Fibroblast of lung (primary cell): ENCODE measurements around the gene RNF113B. TPM values are rescaled to one million over a fixed set of nuclear protein-coding genes. Genes with fewer than 3 reads are reported as not detected.
A peak's percentile ranks its signal among the peaks of the same experiment; 100 is the strongest.

Experiments used
- DNase-seq, 2 donors: peaks; one replicate each; pipeline versions ENCODE4 v3.0.0 to v3.0.0-alpha.2; 2010; ENCODE audit warnings: low read depth in 2 of 2
- H2AFZ ChIP-seq: 2 replicates; pipeline ENCODE4 v1.5.1; 2012; ENCODE audit warnings: low read length, control low read depth, inconsistent platforms
- H3K27ac ChIP-seq: 2 replicates; pipeline ENCODE4 v1.5.1; 2011; ENCODE audit warnings: low read length, control low read depth; ENCODE audit not compliant: insufficient read depth
- H3K27me3 ChIP-seq: 2 replicates; pipeline ENCODE4 v1.5.1; 2011; ENCODE audit warnings: mild to moderate bottlenecking, low read length; ENCODE audit not compliant: control insufficient read depth, insufficient read depth
- H3K36me3 ChIP-seq: 2 replicates; pipeline ENCODE4 v1.5.1; 2011; ENCODE audit warnings: low read length; ENCODE audit not compliant: control insufficient read depth, insufficient read depth
- H3K4me1 ChIP-seq: 2 replicates; pipeline ENCODE4 v1.5.1; 2011; ENCODE audit warnings: low read length; ENCODE audit not compliant: control insufficient read depth, insufficient read depth; ENCODE audit errors: extremely low read depth
- H3K4me2 ChIP-seq: 2 replicates; pipeline ENCODE4 v1.5.1; 2011; ENCODE audit warnings: low read length, control low read depth; ENCODE audit not compliant: insufficient read depth; ENCODE audit errors: extremely low read depth
- H3K4me3 ChIP-seq, 4 experiments: fragments of 200-600 bp in 1 of 4; sonication (generic) in 1 of 4; replicated peaks in 1 of 4; 2 replicates each; pipeline ENCODE4 v1.5.1; 2011 to 2016; ENCODE audit warnings: low read length in 4 of 4, low read depth in 3 of 4, mild to moderate bottlenecking in 3 of 4, control low read depth in 2 of 4, inconsistent platforms in 1 of 4, mixed read lengths in 1 of 4; ENCODE audit not compliant: insufficient read depth in 1 of 4; ENCODE audit errors: control extremely low read depth in 1 of 4
- H3K79me2 ChIP-seq: 2 replicates; pipeline ENCODE4 v1.5.1; 2012; ENCODE audit warnings: mild to moderate bottlenecking, low read length, inconsistent platforms; ENCODE audit not compliant: control insufficient read depth, insufficient read depth
- H3K9ac ChIP-seq: 2 replicates; pipeline ENCODE4 v1.5.1; 2011; ENCODE audit warnings: mild to moderate bottlenecking, low read length, control low read depth; ENCODE audit not compliant: insufficient read depth
- H3K9me3 ChIP-seq: 2 replicates; pipeline ENCODE4 v1.5.1; 2012; ENCODE audit warnings: low read depth, low read length; ENCODE audit not compliant: control insufficient read depth, insufficient read depth
- H4K20me1 ChIP-seq: 2 replicates; pipeline ENCODE4 v1.5.1; 2011; ENCODE audit warnings: low read length; ENCODE audit not compliant: control insufficient read depth, insufficient read depth; ENCODE audit errors: extremely low read depth
- CTCF ChIP-seq, 2 donors: IDR thresholded peaks in 1 of 2; conservative IDR thresholded peaks in 1 of 2; 1 replicate in 1 of 2; 2 replicates in 1 of 2; pipeline ENCODE4 v1.5.1; 2011 to 2012; ENCODE audit warnings: low read length in 2 of 2, control low read depth in 1 of 2, inconsistent platforms in 1 of 2, low read depth in 1 of 2, mild to moderate bottlenecking in 1 of 2
- EZH2 ChIP-seq: IDR thresholded peaks from 2 replicates; pipeline ENCODE4 v1.5.1; 2012; ENCODE audit warnings: low read length, control low read depth, mild to moderate bottlenecking; ENCODE audit errors: missing control alignments
- polyA plus RNA-seq, 2 donors: library from polyadenylated mRNA; depleted of rRNA in 1 of 2; stranded (reverse) in 1 of 2; unstranded in 1 of 2; fragments of >200 nt; gene quantifications; 2 replicates each; pipeline ENCODE4 v1.2.1, GENCODE V29; 2011 to 2012; ENCODE audit warnings: missing spikeins in 1 of 2
- total RNA-seq: library from RNA; depleted of rRNA; stranded (reverse); fragments of >200 nt; gene quantifications from 2 replicates; pipeline ENCODE4 v1.2.1, GENCODE V29; 2014

The RNF113B gene
- total and polyA plus RNA-seq, 2 donors (not counting 1 experiment from before 2014, with no cell fraction given), result not detected

GRCh38 chr13:98156259-98156658, 20.8 kb downstream of the RNF113B start:
- no peak for DNase-seq
- no peak overlapping the region for H3K4me3 ChIP-seq
- no peak overlapping the region for H3K4me2 ChIP-seq
- TF ChIP-seq EZH2 (no peak), CTCF (conservative IDR thresholded peaks at IDR 0.05 in 1 of 2, IDR thresholded peaks at IDR 0.05 in 1 of 2; ENCODE audit: low read depth in 1 of 2, low read length in 2 of 2) (no peak)
- H3K4me1 ChIP-seq, result peaks cover 12% of the 10 kb centered on the region
- H4K20me1 ChIP-seq, result no peaks in the 10 kb centered on the region
- H3K9ac ChIP-seq, result no peak overlapping the region
- H2AFZ ChIP-seq, result no peak overlapping the region
- no peaks in the 10 kb centered on the region for H3K27me3 ChIP-seq
- H3K27ac ChIP-seq, result peak overlapping the region; percentile 16
- peaks cover 82% of the 10 kb centered on the region for H3K79me2 ChIP-seq
- H3K9me3 ChIP-seq, result no peaks in the 10 kb centered on the region
- H3K36me3 ChIP-seq, result no peaks in the 10 kb centered on the region

GRCh38 chr13:98155475-98156109, 21.5 kb downstream of the RNF113B start:
- Histone ChIP-seq H2AFZ (no peak overlapping the region), H3K9ac (no peak overlapping the region), H3K36me3 (no peaks in the 10 kb centered on the region), H3K4me2 (no peak overlapping the region), H3K9me3 (no peaks in the 10 kb centered on the region), H3K79me2 (peaks cover 83% of the 10 kb centered on the region), H3K27ac (peak overlapping the region; percentile 53), H3K27me3 (no peaks in the 10 kb centered on the region), H3K4me3 (no peak overlapping the region), H3K4me1 (peaks cover 12% of the 10 kb centered on the region), H4K20me1 (no peaks in the 10 kb centered on the region)
- DNase-seq, result peak; percentile 80 to 87
- no peak for TF ChIP-seq CTCF (conservative IDR thresholded peaks at IDR 0.05 in 1 of 2, IDR thresholded peaks at IDR 0.05 in 1 of 2; ENCODE audit: low read depth in 1 of 2, low read length in 2 of 2)
- TF ChIP-seq EZH2, result no peak

GRCh38 chr13:98150832-98151479, 26.1 kb downstream of the RNF113B start:
- no peak overlapping the region for H2AFZ ChIP-seq
- no peaks in the 10 kb centered on the region for H3K27me3 ChIP-seq
- H3K79me2 ChIP-seq, result peaks cover 83% of the 10 kb centered on the region
- no peak overlapping the region for H3K9ac ChIP-seq
- H4K20me1 ChIP-seq, result no peaks in the 10 kb centered on the region
- TF ChIP-seq EZH2 (no peak), CTCF (conservative IDR thresholded peaks at IDR 0.05 in 1 of 2, IDR thresholded peaks at IDR 0.05 in 1 of 2; ENCODE audit: low read depth in 1 of 2, low read length in 2 of 2) (no peak)
- H3K4me1 ChIP-seq, result peaks cover 15% of the 10 kb centered on the region
- no peak overlapping the region for H3K4me2 ChIP-seq
- no peak overlapping the region for H3K27ac ChIP-seq
- no peak for DNase-seq
- H3K9me3 ChIP-seq, result no peaks in the 10 kb centered on the region
- H3K4me3 ChIP-seq, result no peak overlapping the region
- H3K36me3 ChIP-seq, result no peaks in the 10 kb centered on the region
